GM19099 (cell line): Measurements from ENCODE around the gene TRIM71.

ENCODE experiments used
- POLR2A ChIP-seq: IDR thresholded peaks from 3 replicates; pipeline ENCODE4 v1.6.1; 2011; ENCODE audit warnings: low read depth; ENCODE audit not compliant: insufficient read length; ENCODE audit errors: extremely low read depth

Gene TRIM71

DNA sequence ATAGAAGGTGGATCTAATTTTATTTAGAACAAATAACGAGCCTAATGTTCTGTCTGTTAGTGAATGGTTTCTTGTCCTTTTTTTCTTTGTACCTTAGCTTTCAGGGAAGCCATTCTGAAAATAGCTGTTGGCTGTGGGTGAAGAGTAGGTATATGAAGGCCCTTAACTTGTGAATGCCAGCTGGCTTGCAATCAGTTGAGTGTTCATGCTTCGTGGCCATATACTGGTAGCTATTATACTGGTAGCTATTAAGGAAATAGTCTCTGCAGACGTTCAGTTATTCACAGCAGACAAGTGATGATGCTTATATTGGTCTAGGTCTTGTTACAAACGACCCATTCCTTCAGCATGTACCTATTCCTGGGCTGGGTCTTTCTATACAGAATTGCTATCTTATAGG lies 18.8 kb downstream of the TRIM71 start:
- TF ChIP-seq POLR2A: no peak

DNA sequence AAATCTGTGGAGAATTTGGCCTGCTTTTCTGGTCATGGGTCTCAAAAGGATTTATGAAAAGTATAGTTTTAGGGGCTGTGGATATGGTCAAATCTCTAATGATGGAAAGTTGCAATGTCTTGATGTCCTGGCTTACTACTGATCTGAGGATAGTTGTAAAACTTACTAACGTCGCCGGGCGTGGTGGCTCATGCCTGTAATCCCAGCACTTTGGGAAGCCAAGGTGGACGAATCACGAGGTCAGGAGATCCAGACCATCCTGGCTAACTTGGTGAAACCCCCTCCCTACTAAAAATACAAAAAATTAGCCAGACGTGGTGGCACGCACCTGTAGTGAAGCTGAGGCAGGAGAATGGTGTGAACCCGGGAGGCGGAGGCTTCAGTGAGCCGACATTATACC lies 19.6 kb downstream of the TRIM71 start:
- TF ChIP-seq POLR2A: no peak

DNA sequence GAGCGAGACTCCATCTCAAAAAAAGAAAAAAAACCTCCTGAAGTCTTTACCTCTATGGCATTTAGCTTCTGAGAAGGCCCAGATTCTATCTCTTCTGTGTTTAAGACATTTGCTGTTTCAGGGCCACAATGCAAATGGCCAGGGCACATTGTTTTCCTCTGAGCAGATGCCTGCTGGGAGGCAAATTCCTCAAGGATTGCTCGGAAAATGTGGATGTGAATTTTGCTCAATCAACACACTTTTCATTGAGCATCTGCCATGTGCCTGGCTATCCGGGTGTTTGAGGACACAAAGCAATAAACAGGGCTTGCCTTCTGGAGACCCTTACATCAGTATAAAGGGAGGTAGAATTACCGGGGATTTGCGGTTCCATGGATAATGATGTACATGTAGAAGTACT lies 20.0 kb downstream of the TRIM71 start:
- TF ChIP-seq POLR2A: no peak

DNA sequence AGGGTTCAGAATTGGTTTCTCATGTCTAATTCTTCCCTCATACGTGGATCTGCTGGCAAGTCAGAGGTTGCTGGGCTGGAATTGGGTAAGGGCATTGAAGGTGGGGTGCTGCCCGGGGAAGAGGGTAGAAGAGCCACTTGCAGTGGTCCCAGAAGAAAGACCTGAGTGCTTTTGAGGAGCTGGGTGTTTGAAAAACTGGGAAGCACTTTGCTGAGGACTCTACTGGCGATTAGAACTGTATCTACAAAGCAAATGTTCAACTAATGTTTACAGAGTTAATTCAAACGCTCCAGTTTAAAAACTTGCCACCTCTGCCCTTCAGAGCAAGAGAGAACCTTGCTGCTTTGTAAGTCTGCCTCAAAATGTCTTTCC lies 21.9 kb downstream of the TRIM71 start:
- TF ChIP-seq POLR2A: no peak

DNA sequence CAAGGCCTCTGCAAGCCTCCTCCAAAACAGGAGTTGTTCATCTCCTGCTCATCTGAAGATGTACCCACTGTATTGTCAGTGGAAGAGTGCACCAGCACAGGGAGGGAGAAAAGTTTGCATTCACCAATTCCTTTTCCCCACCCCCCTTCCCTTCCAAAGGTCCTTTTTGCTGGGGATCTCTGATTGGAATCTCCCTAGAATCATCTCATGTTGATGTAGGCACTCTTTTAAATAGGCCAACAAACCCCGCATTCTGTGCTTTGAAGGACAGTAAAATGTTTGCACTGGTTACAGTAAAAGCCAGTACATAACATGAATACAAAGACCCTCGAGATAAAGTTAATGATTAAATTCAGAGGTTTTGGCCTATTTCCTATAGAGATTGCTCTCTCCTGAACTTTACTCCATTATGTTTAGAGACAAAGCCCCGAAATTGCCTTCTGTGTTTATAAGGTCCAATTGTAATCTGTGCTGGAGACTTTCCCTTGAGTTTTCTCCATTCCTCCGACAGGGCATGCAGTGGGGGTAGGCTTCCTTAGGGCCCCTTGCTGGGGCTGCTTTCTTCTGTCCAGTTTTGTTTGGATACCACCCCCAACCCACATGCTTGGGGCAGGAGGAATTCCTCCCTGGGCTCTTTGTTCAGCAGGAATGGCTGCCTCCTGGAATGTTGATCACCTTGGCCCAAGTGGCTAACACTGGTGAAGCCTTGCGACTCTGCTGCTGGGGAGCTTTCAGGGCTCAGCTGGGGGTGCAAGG lies 22.5 kb downstream of the TRIM71 start:
- no peak for TF ChIP-seq POLR2A

DNA sequence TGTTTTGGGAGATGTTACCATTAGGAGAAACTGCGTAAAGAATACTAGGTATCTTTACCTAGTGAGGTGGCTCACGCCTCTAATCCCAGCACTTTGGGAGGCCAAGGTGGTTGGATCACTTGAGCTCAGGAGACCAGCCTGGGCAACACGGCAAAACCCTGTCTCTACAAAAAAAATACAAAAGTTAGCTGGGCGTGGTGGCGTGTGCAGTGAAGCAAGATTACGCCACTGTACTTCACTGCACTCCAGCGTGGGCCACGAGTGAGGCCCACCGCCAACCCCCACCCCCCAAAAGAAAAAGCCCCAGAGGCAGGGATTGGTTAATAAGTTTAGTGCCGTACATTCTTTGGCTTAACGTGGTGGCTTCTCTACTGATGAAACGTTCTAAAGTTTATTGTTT lies 23.5 kb downstream of the TRIM71 start:
- no peak for TF ChIP-seq POLR2A

DNA sequence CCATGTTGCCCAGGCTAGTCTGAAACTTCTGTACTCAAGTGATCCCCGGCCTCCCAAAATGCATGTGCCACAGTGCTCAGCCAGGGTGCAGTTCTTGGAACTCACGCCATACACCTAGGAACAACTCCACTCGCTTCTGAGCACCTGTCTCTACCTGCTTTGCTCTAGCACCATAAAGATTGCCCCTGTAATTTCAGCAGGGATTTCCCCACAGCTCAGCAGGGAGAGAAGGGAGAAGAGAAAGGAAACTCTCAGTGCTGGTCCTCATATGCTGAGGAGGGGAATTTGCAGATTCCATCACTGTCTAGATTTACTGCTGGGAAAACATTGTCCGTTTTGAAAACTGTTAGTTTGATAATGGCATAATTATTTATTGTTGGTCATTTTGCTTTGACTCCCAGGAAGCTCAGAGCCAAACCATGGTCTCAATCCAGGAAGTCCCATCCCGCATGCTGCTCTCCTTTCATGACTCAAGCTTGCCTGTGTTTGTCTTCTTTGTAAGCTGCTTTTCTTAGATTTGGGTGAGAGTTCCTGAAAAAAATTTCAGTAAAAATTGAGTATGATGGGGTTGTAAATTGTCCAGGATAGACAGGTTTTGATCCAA lies 24.2 kb downstream of the TRIM71 start:
- TF ChIP-seq POLR2A: no peak

DNA sequence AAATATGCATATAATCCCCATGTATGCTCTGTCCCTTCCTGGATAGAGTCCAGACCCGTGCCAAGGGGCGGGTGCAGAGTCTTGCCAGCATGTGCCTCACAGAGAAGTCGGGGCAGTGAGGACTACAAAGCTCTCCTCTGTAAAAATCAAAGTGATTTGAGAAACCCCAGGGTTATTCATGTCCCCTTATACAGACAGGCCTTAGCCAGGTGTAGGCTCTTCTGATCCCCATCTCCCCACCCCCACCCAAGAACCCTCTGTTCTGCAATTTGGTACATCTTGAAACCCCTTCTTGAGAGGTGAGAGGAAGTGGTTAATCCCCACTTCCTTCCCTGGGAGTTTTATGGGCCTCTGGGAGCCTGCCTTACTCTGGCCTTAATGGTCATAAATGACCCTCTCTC lies 24.7 kb downstream of the TRIM71 start:
- TF ChIP-seq POLR2A: no peak

DNA sequence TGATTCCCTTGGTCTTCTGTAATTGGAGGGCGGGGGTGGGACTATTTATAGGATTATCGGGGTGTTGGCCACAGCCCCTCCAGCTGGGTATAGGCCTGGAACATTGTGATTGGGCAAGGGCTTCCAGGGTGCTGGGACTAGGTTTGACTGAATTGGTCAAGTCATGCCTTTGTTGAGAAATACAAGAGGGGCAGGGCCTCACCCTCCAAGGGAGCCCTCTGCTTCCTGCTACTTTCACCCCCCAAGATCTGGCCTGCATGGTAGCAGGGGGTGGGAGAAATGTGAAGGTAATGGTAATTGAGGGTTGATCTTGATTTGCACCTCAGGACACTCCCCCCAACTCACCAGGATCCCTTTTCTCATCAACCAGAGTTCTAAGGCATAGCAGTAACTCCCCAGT lies 25.2 kb downstream of the TRIM71 start:
- no peak for TF ChIP-seq POLR2A

DNA sequence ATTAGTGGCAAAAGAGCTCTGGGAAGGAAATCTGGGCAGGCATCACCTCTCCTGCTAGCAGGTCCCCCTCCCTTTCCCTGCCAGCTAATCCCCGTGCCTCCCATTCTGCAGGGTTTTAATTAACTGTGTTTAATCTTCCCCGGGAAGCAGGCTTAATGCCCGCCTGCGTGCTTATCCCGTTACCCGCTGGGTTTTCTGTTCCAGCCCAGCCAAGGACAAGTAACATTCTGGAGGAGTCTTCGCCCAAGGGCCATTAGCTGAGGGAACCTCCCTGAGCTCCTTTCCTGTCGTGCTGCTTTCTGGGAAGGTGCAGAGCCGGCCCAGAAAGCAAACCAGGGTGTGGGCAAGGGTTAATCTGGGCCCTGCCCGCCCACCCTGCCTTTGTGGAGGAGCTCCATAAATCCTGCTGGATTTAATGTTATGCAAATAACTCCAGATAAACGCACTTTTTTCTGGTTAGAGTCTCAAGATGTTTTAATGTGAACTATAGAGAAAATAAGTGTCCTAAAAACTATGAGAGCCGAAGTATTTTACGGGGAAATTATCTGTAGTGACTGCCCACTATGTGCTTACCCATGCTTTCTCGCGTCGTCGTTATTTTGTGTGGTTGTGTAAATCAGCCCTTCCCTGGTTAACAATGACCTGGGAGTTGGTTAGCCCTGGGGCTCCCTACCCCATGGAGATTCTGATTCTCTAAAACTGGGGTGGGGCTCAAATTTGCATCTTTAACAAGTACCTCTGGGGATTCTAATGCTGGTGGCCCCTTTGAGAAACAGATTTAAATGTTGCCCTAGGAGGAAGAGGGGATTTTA lies 25.9 kb downstream of the TRIM71 start:
- no peak for TF ChIP-seq POLR2A

DNA sequence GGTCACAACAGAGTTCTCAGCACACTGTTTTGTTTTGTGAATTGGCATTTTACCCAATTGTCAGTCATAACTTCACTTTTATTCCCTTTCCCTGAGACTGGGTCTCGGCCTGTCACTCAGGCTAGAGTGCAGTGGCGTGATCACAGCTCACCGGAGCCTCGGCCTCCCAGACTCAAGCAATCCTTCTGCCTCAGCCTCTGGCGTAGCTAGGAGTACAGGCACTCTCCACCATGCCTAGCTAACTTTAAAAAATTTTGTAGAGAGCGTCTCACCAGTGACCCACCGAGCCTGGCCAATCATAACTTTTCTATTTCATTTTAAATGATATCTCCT lies 26.5 kb downstream of the TRIM71 start:
- no peak for TF ChIP-seq POLR2A

DNA sequence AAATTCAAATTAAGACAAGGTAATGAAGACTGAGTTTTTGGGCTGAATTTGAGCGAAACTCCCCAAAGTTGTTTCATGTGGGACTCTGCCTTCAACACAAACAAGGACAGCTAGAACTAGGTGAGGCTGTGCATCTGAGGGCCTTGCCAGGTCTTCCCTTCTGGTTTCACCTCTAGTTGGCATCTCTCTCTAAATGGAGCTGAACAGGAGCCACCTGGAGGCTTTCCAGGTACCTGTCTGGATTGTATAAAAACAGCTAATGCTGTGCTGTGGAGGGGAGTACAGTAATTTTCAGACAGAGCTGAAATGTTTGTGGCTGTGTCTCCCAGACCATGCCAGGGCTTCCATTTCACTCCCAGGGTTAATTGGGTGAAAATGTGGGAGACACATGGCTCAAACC lies 27.1 kb downstream of the TRIM71 start:
- no peak for TF ChIP-seq POLR2A

DNA sequence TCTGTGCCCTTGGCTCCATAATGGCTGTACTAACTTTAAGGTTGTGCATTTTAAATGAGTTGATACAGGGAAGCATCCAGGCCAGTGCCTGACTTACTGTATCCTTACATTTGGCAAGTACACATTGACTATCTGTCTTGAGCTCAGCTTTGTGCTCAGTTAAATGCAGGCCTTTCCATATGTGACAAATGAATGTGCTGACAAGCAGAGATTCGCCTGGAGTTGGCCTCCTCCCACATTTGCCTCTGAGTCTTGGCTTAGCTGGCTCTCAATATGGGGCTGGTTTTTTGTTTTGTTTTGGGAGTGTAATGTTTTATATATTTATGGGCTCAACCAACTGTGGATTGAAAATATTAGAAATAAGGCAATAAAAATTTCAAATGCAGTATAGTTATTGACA lies 29.7 kb downstream of the TRIM71 start:
- TF ChIP-seq POLR2A: no peak

DNA sequence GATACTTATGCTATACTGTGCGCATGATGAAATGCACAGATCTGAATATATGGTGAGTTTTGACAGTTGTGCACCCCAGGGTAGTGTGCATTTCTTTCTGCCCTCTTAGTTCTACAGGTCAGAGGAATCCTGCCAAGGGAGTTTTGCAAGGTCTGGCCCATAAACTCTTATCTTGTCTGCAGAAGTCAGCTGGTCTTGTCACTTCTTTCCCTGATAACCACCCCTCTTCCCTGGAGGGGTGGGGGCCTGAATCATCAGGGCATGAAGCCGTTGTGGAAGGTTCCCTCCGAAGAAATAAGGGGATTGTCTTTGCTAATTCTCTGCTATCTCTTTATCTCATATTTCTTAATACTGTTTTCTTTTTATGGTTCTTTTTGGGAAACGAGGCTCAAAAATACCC lies 30.4 kb downstream of the TRIM71 start:
- TF ChIP-seq POLR2A: no peak

DNA sequence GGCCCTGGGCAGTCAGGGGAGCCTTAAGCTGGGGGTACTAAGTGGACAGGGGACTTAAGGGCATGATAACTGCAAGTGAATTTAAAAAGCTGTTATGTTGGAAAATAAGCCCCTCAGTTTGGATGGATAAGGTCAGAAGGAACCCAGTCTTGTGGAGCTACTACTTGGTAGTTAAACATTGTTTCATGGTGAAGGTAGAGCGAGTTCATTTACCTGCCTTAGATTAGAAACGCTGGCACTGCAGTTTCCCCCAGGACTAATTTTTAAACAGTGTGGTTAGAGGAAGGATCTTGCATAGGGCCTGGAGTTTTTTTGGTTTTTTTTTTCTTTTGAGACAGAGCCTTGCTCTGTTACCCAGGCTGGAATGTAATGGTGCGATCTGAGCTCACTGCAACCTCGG lies 31.2 kb downstream of the TRIM71 start:
- TF ChIP-seq POLR2A: no peak

DNA sequence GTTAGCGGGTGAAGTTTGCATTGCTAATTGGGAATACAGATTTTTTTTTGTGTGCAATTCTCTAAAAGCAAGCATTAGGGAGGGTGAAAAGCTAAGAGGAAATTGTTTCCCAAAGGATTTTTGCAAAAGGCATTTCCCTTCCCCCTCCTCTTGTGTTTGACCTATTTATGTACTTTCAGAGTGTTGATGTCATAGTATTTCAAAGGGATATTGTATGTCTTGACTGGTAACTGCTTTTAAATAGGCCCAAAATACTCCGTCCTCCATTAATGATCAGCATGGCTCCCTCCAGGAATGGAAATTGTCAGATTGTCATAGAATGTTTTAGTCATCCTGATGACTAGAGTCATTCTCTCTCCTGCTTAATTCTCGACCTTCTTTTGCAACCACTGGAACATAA lies 32.4 kb downstream of the TRIM71 start:
- no peak for TF ChIP-seq POLR2A

DNA sequence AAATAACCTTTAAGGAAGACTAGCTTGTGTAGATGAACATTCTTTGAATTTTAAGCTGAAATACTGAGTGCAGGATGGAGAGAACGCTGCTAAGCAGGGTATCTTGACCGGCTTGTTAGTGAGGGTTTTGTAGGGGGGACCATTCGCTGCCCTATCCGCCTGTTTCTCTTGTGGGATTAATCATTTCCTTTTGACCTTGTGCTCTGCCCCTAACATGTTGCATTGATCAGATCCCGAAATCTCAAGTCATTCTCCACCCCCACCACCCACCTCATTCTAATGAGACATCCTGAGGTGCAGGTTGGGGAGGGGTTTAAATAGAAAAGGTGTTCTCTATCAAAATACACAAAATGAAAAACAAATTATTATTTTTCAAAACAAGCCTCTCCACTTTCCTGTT lies 32.8 kb downstream of the TRIM71 start:
- TF ChIP-seq POLR2A: no peak

DNA sequence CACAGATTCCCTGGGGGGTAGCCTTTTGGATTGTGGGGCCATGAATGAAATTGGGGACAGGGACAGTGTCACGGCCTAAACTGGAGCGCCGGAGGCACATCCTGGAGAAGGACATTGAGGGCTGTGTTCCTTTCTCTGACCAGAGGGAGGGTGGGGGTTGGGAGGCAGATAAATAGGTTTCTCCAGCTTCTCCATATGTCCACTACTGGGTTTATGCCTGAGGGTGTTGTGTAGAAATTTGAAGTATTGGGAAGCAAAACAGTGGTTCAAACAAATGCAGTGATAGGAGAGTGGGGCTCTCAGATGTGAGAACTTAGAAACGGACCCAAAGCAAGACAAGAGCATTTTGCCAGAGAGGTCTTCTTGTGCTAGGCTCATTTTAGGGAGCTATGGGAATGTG lies 34.3 kb downstream of the TRIM71 start:
- TF ChIP-seq POLR2A: no peak
